H7 (cell line): ENCODE data around the gene THSD4. TPM values are rescaled to one million over a fixed set of nuclear protein-coding genes. Genes with fewer than 3 reads are reported as not detected.
"Not testable (repeated sequence)": the region's sequence is repeated elsewhere in the genome, so short reads cannot be mapped to it uniquely, and the experiment has no call there.

Source experiments
- DNase-seq: peaks from one replicate; pipeline ENCODE4 v3.0.0; 2012
- H3K27me3 ChIP-seq: 2 replicates; pipeline ENCODE4 v1.6.0; 2011; ENCODE audit warnings: mild to moderate bottlenecking, low read length; ENCODE audit not compliant: control insufficient read depth, insufficient read depth
- H3K36me3 ChIP-seq: replicated peaks from 2 replicates; pipeline ENCODE4 v1.5.1; 2011; ENCODE audit warnings: low read length; ENCODE audit not compliant: control insufficient read depth, insufficient read depth
- H3K4me3 ChIP-seq: 2 replicates; pipeline ENCODE4 v1.5.1; 2011; ENCODE audit warnings: low read depth, mild to moderate bottlenecking, control low read depth, low read length, moderate library complexity; ENCODE audit not compliant: insufficient read depth
- total RNA-seq: library from RNA; depleted of rRNA; stranded (reverse); fragments of >200 nt; shearing (Covaris generic); gene quantifications from 2 replicates; pipeline ENCODE4 v1.2.3, GENCODE V29; 2014

The THSD4 gene
- total RNA-seq, 1 experiment from 2014 or later, result 3.9 TPM

GRCh38 chr15:71164606-71165005, 49.3 kb downstream of the THSD4 start:
- H3K4me3 ChIP-seq, H3K36me3 ChIP-seq, DNase-seq, H3K27me3 ChIP-seq: not testable (repeated sequence)

- no peaks in the 10 kb centered on the region for H3K36me3 ChIP-seq
- H3K4me3 ChIP-seq, result no peak overlapping the region
- no peaks in the 10 kb centered on the region for H3K27me3 ChIP-seq
- no peak for DNase-seq
These were observed 52.3 kb downstream of the THSD4 start for GRCh38 chr15:71167445-71168165.

GRCh38 chr15:71168166-71168834, 53.0 kb downstream of the THSD4 start:
- H3K4me3 ChIP-seq, result no peak overlapping the region
- no peak for DNase-seq
- no peaks in the 10 kb centered on the region for H3K27me3 ChIP-seq
- H3K36me3 ChIP-seq, result no peaks in the 10 kb centered on the region

GRCh38 chr15:71170163-71170562, 54.9 kb downstream of the THSD4 start:
- no peak overlapping the region for H3K4me3 ChIP-seq
- no peaks in the 10 kb centered on the region for H3K36me3 ChIP-seq
- no peaks in the 10 kb centered on the region for H3K27me3 ChIP-seq
- no peak for DNase-seq

DNA sequence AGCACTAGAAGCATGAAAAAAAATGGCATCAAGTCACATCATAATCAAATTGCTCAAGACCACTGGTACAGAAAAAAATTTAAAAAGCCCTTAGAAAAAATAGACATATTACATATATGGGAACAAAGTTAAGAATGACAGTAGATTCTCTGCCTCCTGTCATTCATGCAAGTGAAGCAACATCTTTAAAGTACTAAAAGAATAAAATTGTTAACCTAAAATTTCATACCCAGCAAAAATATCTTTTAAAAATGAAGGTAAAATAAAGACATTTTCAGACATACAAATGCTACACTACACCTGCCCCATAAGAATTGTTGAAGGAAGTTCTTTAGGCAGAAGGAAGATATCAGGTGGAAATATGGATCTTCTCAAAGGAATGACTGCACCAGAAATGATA, 55.9 kb downstream of the THSD4 start:
- H3K4me3 ChIP-seq, result no peak overlapping the region
- H3K36me3 ChIP-seq, result no peaks in the 10 kb centered on the region
- no peak for DNase-seq
- H3K27me3 ChIP-seq, result no peaks in the 10 kb centered on the region

- not testable (repeated sequence) for DNase-seq, H3K4me3 ChIP-seq, H3K36me3 ChIP-seq, H3K27me3 ChIP-seq
These were observed 59.1 kb downstream of the THSD4 start for GRCh38 chr15:71174360-71174759.

GRCh38 chr15:71180986-71181853, 65.9 kb downstream of the THSD4 start:
- Histone ChIP-seq H3K4me3 (no peak overlapping the region), H3K36me3 (no peaks in the 10 kb centered on the region), H3K27me3 (no peaks in the 10 kb centered on the region)
- no peak for DNase-seq

DNA sequence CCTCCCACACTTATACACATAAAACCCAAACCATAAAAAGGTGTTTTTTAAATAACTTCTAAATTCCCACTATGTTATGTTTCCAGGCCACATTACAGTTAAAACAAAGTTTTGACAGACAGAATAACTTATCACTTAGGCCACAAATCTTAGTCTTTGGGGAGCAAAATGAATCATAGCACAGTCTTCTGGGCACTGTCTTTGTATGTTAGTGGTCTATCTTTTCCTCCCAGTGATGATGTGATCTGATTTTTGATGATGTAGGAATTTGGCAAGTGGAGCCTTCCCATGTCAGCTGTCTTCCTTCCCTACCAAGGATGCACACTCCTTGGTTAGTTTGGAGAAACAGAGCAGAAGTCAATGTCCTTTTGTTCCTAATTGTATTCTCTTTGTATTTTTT, 67.3 kb downstream of the THSD4 start:
- Histone ChIP-seq H3K27me3 (no peaks in the 10 kb centered on the region), H3K36me3 (no peaks in the 10 kb centered on the region), H3K4me3 (no peak overlapping the region)
- DNase-seq, result no peak

- Histone ChIP-seq H3K4me3 (no peak overlapping the region), H3K27me3 (no peaks in the 10 kb centered on the region), H3K36me3 (no peaks in the 10 kb centered on the region)
- DNase-seq, result no peak
These were observed 67.8 kb downstream of the THSD4 start for GRCh38 chr15:71183063-71183462.

DNA sequence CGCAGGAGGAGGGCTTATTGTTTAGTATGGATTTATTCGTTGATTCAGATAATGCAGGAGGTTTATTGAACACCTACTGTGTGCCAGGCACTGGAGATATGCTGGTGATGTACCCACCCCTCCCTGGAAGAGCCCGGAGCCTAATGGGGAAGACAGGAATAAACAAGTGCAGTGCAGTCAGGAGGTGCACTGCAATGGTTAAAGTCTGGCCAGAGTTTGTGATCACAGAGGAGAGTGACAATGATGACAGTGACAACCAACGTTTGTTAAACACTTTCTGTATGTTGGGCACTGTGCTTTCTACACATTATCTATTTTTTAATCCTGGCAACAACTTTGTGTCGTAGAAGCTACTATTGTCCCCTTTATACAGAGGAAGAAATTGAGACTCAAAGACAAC, 70.4 kb downstream of the THSD4 start:
- no peaks in the 10 kb centered on the region for H3K36me3 ChIP-seq
- DNase-seq, result no peak
- H3K27me3 ChIP-seq, result no peaks in the 10 kb centered on the region
- H3K4me3 ChIP-seq, result no peak overlapping the region

DNA sequence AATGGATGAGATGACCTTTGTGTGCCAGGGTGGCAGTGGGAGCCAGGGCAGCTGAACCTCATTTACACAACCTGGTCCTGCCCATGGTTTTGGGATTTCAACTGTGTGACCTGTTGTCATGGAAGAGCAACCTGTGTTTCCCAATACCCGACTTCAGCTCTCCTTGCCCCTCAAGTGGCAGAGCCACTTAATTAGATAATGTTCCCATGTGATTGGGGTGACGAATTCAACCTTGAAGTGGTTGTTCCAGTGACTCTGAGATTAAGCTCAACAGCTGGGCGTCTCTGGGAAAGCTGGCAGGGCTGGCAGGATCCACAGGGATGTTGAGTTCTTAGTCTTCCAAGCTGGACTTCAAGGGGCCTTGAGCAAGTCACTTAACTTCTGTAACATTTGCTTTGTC, 71.0 kb downstream of the THSD4 start:
- no peak for DNase-seq
- Histone ChIP-seq H3K4me3 (no peak overlapping the region), H3K36me3 (no peaks in the 10 kb centered on the region), H3K27me3 (no peaks in the 10 kb centered on the region)

DNA sequence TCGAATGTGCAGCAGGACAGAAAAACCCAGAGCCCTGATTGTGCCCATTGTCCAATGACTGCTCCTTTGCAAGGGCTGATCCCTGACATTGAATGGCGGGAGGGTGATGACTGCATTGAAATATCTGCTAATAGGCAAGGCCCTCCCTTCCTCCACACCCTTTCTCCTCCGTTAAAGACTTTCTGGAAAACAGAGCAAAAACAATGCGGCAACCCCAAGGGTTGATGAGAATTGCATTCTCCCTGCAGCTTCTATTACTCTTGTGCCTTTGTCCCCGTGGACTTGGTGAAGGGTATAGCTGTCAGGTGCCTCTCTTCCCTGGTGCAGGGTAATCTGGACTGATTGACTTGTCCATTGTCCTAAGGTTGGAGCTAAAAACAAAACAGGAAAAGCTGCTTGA, 71.8 kb downstream of the THSD4 start:
- no peak for DNase-seq
- Histone ChIP-seq H3K4me3 (no peak overlapping the region), H3K36me3 (no peaks in the 10 kb centered on the region), H3K27me3 (no peaks in the 10 kb centered on the region)

DNA sequence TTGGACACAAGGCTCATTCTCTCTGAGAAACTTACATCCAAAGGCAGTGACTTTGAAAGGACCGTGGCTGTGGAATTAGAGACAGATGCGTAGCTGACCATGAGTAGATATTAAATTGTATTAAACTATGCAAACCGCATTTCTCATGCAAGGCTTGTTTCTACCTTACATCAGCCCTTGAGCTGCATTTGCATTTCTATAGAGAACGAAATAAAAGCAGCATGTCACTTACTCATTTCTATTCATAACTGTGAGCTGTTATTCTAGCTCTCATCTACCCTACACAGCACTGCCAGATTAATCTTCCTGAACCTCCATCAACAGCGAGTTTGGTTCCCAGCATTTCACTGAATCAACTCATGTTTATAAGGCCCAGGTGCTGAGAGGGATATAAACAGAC, 72.3 kb downstream of the THSD4 start:
- Histone ChIP-seq H3K4me3 (no peak overlapping the region), H3K27me3 (no peaks in the 10 kb centered on the region), H3K36me3 (no peaks in the 10 kb centered on the region)
- no peak for DNase-seq

DNA sequence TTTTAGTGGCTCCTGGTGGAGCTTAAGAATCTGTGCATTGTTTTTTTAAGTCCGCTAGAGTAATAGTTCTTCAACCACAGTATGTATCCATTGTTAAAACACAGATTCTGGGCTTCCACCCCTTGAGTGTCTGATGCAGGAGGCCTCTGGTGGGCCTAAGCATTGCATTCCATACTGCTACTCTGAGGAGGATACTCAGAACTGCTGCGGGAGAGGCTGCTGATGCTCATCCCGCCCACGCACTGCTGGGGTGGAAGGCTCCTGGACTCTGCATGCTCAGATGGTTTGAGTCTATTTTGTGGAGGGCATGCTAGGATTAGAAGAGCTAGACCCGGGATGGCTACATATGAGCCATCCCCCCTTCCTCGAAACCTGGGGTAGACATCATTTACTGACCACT, 74.4 kb downstream of the THSD4 start:
- no peak for DNase-seq
- Histone ChIP-seq H3K4me3 (no peak overlapping the region), H3K36me3 (no peaks in the 10 kb centered on the region), H3K27me3 (no peaks in the 10 kb centered on the region)

DNA sequence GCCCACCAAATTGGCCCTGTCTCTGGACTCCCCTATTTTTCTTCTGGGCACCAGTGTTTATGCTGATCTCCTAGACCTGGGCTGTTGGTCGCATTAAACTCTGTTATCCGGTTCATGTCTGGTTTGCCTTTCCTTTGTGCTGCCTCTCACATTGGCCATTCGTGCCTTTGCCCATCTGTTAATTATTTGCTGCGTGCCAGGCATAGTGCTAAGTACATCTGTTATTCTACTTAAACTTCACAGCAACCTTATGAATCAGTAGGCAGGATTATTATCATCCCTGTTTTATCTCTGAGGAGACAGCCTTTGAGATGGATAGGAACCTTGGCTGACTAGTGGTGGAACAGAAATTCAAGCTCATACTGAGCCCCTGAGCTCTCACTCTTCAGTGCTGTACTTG, 76.0 kb downstream of the THSD4 start:
- H3K36me3 ChIP-seq, result no peaks in the 10 kb centered on the region
- no peak overlapping the region for H3K4me3 ChIP-seq
- DNase-seq, result no peak
- H3K27me3 ChIP-seq, result no peaks in the 10 kb centered on the region
